Glutamatergic neuron (in vitro differentiated cells): ENCODE results near the gene CCDC146. TPM values are rescaled to one million over a fixed set of nuclear protein-coding genes. Genes with fewer than 3 reads are reported as not detected.

Source experiments
- DNase-seq: peaks from one replicate; pipeline ENCODE4 v3.0.0; 2022
- H3K27ac Mint-ChIP-seq: one replicate; pipeline ENCODE4 v1.8.0; 2020; ENCODE audit warnings: mild to moderate bottlenecking, mixed read lengths, inconsistent platforms; ENCODE audit not compliant: unreplicated experiment
- H3K27me3 Mint-ChIP-seq: one replicate; pipeline ENCODE4 v1.8.0; 2020; ENCODE audit warnings: mild to moderate bottlenecking, moderate library complexity, mixed read lengths, inconsistent platforms; ENCODE audit not compliant: unreplicated experiment
- H3K36me3 Mint-ChIP-seq: one replicate; pipeline ENCODE4 v1.8.0; 2020; ENCODE audit warnings: mild to moderate bottlenecking, mixed read lengths, inconsistent platforms; ENCODE audit not compliant: unreplicated experiment
- H3K4me1 Mint-ChIP-seq: one replicate; pipeline ENCODE4 v1.8.0; 2020; ENCODE audit warnings: mild to moderate bottlenecking, low read depth, mixed read lengths, inconsistent platforms; ENCODE audit not compliant: unreplicated experiment
- H3K4me3 Mint-ChIP-seq: one replicate; pipeline ENCODE4 v1.8.0; 2020; ENCODE audit warnings: mild to moderate bottlenecking, mixed read lengths, inconsistent platforms; ENCODE audit not compliant: unreplicated experiment
- H3K9me3 Mint-ChIP-seq: one replicate; pipeline ENCODE4 v1.8.0; 2020; ENCODE audit warnings: mild to moderate bottlenecking, moderate library complexity, mixed read lengths, inconsistent platforms; ENCODE audit not compliant: unreplicated experiment
- total RNA-seq: library from RNA; stranded (reverse); fragmentation: NEBNext Ultra II Directional; extraction: Animal tissue kit (Norgen Biotek cat#: 25700); gene quantifications from one replicate; pipeline ENCODE4 v1.2.1, GENCODE V29; 2021; ENCODE audit not compliant: unreplicated experiment
- TF ChIP-seq, protein P1 (sequence below): fragments of 200-600 bp; sonication (generic); IDR thresholded peaks from one replicate; pipeline ENCODE4 v1.5.0; 2021; ENCODE audit not compliant: partially characterized antibody, unreplicated experiment

The CCDC146 gene
- total RNA-seq, 1 donor from 2014 or later = 3.7 TPM

- TF ChIP-seq, protein P1, sequence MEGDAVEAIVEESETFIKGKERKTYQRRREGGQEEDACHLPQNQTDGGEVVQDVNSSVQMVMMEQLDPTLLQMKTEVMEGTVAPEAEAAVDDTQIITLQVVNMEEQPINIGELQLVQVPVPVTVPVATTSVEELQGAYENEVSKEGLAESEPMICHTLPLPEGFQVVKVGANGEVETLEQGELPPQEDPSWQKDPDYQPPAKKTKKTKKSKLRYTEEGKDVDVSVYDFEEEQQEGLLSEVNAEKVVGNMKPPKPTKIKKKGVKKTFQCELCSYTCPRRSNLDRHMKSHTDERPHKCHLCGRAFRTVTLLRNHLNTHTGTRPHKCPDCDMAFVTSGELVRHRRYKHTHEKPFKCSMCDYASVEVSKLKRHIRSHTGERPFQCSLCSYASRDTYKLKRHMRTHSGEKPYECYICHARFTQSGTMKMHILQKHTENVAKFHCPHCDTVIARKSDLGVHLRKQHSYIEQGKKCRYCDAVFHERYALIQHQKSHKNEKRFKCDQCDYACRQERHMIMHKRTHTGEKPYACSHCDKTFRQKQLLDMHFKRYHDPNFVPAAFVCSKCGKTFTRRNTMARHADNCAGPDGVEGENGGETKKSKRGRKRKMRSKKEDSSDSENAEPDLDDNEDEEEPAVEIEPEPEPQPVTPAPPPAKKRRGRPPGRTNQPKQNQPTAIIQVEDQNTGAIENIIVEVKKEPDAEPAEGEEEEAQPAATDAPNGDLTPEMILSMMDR = no peak
- DNase-seq = no peak
- H3K4me1 Mint-ChIP-seq = no peaks in the 10 kb centered on the region
- H3K27ac Mint-ChIP-seq = no peak overlapping the region
- H3K36me3 Mint-ChIP-seq = no peaks in the 10 kb centered on the region
- no peaks in the 10 kb centered on the region for H3K9me3 Mint-ChIP-seq
- no peaks in the 10 kb centered on the region for H3K27me3 Mint-ChIP-seq
- no peak overlapping the region for H3K4me3 Mint-ChIP-seq
Measured at GRCh38 chr7:77245015-77245755, 122.8 kb downstream of the CCDC146 start.

GRCh38 chr7:77246026-77246640 is 123.7 kb downstream of the CCDC146 start:
- Mint-ChIP-seq H3K27ac (no peak overlapping the region), H3K4me1 (no peaks in the 10 kb centered on the region), H3K36me3 (no peaks in the 10 kb centered on the region)

DNA sequence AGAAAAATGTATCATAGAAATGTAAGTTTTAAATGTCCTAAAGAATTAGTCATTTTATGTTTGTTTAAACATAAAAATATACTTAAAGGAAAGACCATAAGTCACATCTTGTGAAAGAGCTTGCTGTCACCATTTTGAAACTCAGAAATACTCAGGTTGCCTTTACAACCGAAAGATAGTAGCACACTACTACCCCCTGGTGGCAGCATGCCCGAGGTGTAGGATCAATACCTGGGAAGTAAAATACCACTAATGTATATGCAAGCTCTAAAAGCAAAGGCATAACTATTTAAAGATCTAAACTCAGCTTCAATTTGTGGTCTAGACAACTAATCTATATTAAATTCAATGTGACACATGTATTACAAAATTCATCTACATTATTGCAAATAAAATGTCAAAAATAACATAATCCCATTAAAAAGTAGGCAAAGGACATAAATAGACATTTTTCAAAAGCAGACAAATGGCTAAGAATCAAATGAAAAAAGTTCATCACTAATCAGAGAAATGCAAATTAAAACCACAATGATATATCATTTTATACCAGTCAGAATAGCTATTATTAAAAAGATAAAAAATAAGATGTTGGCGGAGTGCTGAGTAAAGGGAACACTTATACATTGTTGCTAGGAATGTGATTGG is 124.9 kb downstream of the CCDC146 start:
- Mint-ChIP-seq H3K36me3 (no peaks in the 10 kb centered on the region), H3K4me3 (no peak overlapping the region), H3K9me3 (no peaks in the 10 kb centered on the region), H3K4me1 (no peaks in the 10 kb centered on the region), H3K27me3 (no peaks in the 10 kb centered on the region), H3K27ac (no peak overlapping the region)
- TF ChIP-seq, protein P1 = peak; percentile 91
- DNase-seq = peak; percentile 88

More at GRCh38 chr7:77246026-77246640, 123.7 kb downstream of the CCDC146 start:
- Mint-ChIP-seq H3K9me3 (no peaks in the 10 kb centered on the region), H3K4me3 (no peak overlapping the region), H3K27me3 (no peaks in the 10 kb centered on the region)
- TF ChIP-seq, protein P1 = no peak
- no peak for DNase-seq

- no peak for DNase-seq
- TF ChIP-seq, protein P1 = no peak
- Mint-ChIP-seq H3K9me3 (no peaks in the 10 kb centered on the region), H3K27ac (no peak overlapping the region), H3K36me3 (no peaks in the 10 kb centered on the region), H3K4me1 (no peaks in the 10 kb centered on the region), H3K27me3 (no peaks in the 10 kb centered on the region), H3K4me3 (no peak overlapping the region)
Measured at GRCh38 chr7:77248154-77248553, 125.7 kb downstream of the CCDC146 start.

DNA sequence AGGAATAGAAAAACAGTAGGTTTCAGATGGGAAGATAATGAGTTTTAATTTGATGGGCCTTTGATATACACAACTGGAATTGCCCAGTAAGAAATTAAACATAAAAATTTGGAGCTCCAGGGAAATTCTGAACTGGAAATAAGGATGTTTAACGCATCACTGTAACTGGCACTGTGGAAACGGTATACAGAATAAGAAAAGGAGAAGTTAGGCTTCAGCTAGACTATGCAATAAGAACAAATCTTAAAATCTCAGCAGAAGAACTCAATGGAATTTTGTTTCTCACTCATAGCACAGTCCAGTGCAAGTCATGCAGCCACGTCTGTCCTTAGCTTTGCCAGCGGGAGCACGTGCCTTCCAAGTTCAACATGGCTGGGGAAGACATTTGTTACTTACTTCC is 130.1 kb downstream of the CCDC146 start:
- no peak overlapping the region for H3K27ac Mint-ChIP-seq
- no peaks in the 10 kb centered on the region for H3K36me3 Mint-ChIP-seq
- TF ChIP-seq, protein P1 = no peak
- no peaks in the 10 kb centered on the region for H3K4me1 Mint-ChIP-seq
- no peak for DNase-seq
- H3K4me3 Mint-ChIP-seq = no peak overlapping the region
- no peaks in the 10 kb centered on the region for H3K27me3 Mint-ChIP-seq
- H3K9me3 Mint-ChIP-seq = no peaks in the 10 kb centered on the region
